Suprapubic skin (tissue), 4 donors: ENCODE data around the gene TRAIP.

Experiments used
- POLR2A ChIP-seq, 2 donors: fragments of 450-650 bp; IDR thresholded peaks; one replicate each; pipeline ENCODE4 v1.6.1; 2017; ENCODE audit warnings: antibody characterized with exemption in 2 of 2, mild to moderate bottlenecking in 2 of 2, moderate library complexity in 2 of 2
- POLR2AphosphoS5 ChIP-seq, 3 donors: sonication (generic); formaldehyde crosslinking; IDR thresholded peaks; one replicate each; pipeline ENCODE4 v1.6.1; 2017; ENCODE audit warnings: antibody characterized with exemption in 3 of 3
- TF ChIP-seq, protein P1 (sequence below), 2 donors: fragments of 200-600 bp in 1 of 2; fragments of 450-650 bp in 1 of 2; sonication (generic) in 1 of 2; IDR thresholded peaks; one replicate each; pipeline ENCODE4 v1.5.1; 2016 to 2019; ENCODE audit warnings: antibody characterized with exemption in 2 of 2, mild to moderate bottlenecking in 1 of 2, moderate library complexity in 1 of 2

DNA sequence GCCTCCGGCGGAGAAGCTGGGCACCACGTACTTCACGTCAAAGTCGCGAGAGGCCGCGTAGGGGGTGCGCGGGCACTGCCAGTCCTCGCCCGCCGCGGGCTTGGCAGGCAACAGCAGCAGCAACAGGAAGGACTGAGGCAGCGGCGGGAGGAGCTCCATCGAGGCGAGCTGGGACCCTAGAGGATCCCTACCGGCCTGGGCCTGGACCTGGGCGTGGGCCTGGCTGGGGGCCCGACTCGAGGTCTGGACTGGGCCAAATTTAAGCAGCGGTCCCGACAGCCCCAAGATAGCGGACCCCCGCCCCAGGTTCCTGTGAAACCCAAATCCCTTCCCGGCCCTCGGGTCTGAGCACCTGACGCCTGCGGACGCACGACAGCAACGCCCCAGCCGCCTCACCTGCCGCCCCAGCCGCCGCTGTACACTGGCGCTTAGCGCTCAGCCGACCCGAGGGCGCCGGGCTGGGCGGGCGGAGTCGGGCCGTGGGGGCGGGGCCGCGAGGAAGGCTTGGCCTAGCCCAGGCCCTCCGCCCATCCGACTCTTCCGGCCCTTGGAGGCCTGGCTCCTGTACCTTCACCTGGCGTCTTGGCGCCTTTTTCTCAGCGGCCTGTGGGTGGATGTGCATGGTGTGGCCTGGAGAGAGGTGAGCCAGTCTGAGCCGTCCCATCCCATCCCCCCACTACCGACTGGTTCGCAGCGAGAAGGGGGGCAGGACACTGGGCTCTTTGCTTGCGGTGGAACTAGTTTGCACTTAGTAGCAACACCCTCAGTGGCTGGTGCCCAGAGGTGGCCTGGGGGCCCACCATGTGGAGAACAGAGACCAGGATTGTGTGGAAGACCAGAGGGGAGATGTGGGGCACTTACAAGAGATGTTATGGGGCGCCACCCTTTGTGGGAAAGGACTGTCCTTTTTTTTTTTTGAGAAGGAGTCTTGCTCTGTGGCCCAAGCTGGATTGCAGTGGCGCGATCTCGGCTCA is 47.4 kb upstream of the TRAIP start, which contains the start of gene MST1R:
- TF ChIP-seq, protein P1, sequence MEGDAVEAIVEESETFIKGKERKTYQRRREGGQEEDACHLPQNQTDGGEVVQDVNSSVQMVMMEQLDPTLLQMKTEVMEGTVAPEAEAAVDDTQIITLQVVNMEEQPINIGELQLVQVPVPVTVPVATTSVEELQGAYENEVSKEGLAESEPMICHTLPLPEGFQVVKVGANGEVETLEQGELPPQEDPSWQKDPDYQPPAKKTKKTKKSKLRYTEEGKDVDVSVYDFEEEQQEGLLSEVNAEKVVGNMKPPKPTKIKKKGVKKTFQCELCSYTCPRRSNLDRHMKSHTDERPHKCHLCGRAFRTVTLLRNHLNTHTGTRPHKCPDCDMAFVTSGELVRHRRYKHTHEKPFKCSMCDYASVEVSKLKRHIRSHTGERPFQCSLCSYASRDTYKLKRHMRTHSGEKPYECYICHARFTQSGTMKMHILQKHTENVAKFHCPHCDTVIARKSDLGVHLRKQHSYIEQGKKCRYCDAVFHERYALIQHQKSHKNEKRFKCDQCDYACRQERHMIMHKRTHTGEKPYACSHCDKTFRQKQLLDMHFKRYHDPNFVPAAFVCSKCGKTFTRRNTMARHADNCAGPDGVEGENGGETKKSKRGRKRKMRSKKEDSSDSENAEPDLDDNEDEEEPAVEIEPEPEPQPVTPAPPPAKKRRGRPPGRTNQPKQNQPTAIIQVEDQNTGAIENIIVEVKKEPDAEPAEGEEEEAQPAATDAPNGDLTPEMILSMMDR (IDR thresholded peaks at IDR 0.05) = no peak
- TF ChIP-seq POLR2AphosphoS5 (IDR thresholded peaks at IDR 0.05) = no peak
- no peak for TF ChIP-seq POLR2A (IDR thresholded peaks at IDR 0.05)
